CD4-positive, alpha-beta T cell treated with Interleukin-15 for 1 hour (primary cell): ENCODE data around the gene ADK.
"Not testable (repeated sequence)": the region's sequence is repeated elsewhere in the genome, so short reads cannot be mapped to it uniquely, and the experiment has no call there.

Experiments used
- DNase-seq: peaks from one replicate; pipeline ENCODE4 v3.0.0-alpha.2; 2020

The ADK gene

GRCh38 chr10:74188617-74189016 is 37.6 kb downstream of the ADK start:
- not testable (repeated sequence) for DNase-seq

- peak; percentile 27 for DNase-seq
Measured at GRCh38 chr10:74189999-74190421, 39.0 kb downstream of the ADK start.

GRCh38 chr10:74190494-74190893 is 39.5 kb downstream of the ADK start:
- DNase-seq: no peak

- no peak for DNase-seq
Measured at GRCh38 chr10:74194545-74194944, 43.5 kb downstream of the ADK start.

GRCh38 chr10:74194999-74195398 is 44.0 kb downstream of the ADK start:
- DNase-seq: no peak

GRCh38 chr10:74199315-74199714 is 48.3 kb downstream of the ADK start:
- no peak for DNase-seq

GRCh38 chr10:74202356-74202755 is 51.3 kb downstream of the ADK start:
- no peak for DNase-seq

GRCh38 chr10:74206746-74207145 is 55.7 kb downstream of the ADK start:
- no peak for DNase-seq

- no peak for DNase-seq
Measured at GRCh38 chr10:74207691-74208480, 56.9 kb downstream of the ADK start.

GRCh38 chr10:74208997-74209396 is 58.0 kb downstream of the ADK start:
- DNase-seq: no peak

GRCh38 chr10:74213019-74213418 is 62.0 kb downstream of the ADK start:
- no peak for DNase-seq

GRCh38 chr10:74213571-74214162 is 62.6 kb downstream of the ADK start:
- DNase-seq: peak; percentile 51

- DNase-seq: not testable (repeated sequence)
Measured at GRCh38 chr10:74217110-74217509, 66.1 kb downstream of the ADK start.

- DNase-seq: not testable (repeated sequence)
Measured at GRCh38 chr10:74222467-74222866, 71.4 kb downstream of the ADK start.

- DNase-seq: no peak
Measured at GRCh38 chr10:74223755-74224529, 72.9 kb downstream of the ADK start.

- no peak for DNase-seq
Measured at GRCh38 chr10:74227697-74228424, 76.8 kb downstream of the ADK start.

- DNase-seq: no peak
Measured at GRCh38 chr10:74231375-74231774, 80.4 kb downstream of the ADK start.

GRCh38 chr10:74233281-74233680 is 82.3 kb downstream of the ADK start:
- DNase-seq: no peak

GRCh38 chr10:74234569-74234968 is 83.5 kb downstream of the ADK start:
- DNase-seq: no peak

GRCh38 chr10:74238031-74238431 is 87.0 kb downstream of the ADK start:
- no peak for DNase-seq

GRCh38 chr10:74238516-74238915 is 87.5 kb downstream of the ADK start:
- no peak for DNase-seq

GRCh38 chr10:74243067-74243466 is 92.0 kb downstream of the ADK start:
- no peak for DNase-seq

GRCh38 chr10:74244097-74244685 is 93.2 kb downstream of the ADK start:
- no peak for DNase-seq
